Measurements from ENCODE around the gene EIF4ENIF1.

DNA sequence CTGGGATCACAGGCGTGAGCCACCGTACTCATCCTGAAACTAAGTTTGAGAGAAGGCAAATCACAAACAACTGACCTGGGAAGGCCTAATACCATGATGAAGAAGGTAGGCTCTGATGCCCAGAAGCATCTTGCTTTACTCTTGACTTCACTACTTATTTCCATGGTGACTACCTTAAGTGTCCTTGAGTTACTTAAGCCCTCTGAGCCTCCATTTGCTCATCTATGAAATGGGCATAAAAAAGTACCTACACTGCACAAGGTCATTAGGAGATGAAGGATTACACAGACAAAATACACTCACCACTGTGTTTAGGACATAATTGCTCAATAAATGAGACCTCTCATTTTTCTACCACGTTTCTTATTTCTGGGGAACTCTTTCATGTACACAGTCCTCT lies 27.9 kb downstream of the EIF4ENIF1 start:
- no peak for TF ChIP-seq POLR2A (IDR thresholded peaks at IDR 0.05)
- TF ChIP-seq, protein P1, sequence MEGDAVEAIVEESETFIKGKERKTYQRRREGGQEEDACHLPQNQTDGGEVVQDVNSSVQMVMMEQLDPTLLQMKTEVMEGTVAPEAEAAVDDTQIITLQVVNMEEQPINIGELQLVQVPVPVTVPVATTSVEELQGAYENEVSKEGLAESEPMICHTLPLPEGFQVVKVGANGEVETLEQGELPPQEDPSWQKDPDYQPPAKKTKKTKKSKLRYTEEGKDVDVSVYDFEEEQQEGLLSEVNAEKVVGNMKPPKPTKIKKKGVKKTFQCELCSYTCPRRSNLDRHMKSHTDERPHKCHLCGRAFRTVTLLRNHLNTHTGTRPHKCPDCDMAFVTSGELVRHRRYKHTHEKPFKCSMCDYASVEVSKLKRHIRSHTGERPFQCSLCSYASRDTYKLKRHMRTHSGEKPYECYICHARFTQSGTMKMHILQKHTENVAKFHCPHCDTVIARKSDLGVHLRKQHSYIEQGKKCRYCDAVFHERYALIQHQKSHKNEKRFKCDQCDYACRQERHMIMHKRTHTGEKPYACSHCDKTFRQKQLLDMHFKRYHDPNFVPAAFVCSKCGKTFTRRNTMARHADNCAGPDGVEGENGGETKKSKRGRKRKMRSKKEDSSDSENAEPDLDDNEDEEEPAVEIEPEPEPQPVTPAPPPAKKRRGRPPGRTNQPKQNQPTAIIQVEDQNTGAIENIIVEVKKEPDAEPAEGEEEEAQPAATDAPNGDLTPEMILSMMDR (IDR thresholded peaks at IDR 0.05), result no peak

All from adrenal gland (tissue), 5 donors.